K562 (cell line): ENCODE data around the gene CBL. TPM values are rescaled to one million over a fixed set of nuclear protein-coding genes. Genes with fewer than 3 reads are reported as not detected.

Source experiments
- CHD4 ChIP-seq: fragments of 200-600 bp; sonication (generic); IDR thresholded peaks from 3 replicates; pipeline ENCODE4 v1.6.1; 2012; ENCODE audit warnings: low read depth, mild to moderate bottlenecking, mixed read lengths, low read length, inconsistent platforms; ENCODE audit not compliant: insufficient read depth, insufficient replicate concordance, poor library complexity, severe bottlenecking
- CSDE1 ChIP-seq, 2 experiments: fragments of 450-650 bp; IDR thresholded peaks; 2 replicates each; pipeline ENCODE4 v1.6.1; 2016; ENCODE audit warnings: mild to moderate bottlenecking in 1 of 2
- DDX20 ChIP-seq: fragments of 450-650 bp; IDR thresholded peaks from 2 replicates; pipeline ENCODE4 v1.6.1; 2016; ENCODE audit warnings: missing genetic modification characterization, low read depth, mild to moderate bottlenecking, missing compliant biosample characterization, moderate library complexity
- ETS2 ChIP-seq: IDR thresholded peaks from 2 replicates; pipeline ENCODE4 v1.6.1; 2016; ENCODE audit warnings: borderline replicate concordance, missing genetic modification characterization, mild to moderate bottlenecking, moderate library complexity, missing compliant biosample characterization; ENCODE audit not compliant: poor library complexity, severe bottlenecking
- FOXA3 ChIP-seq, 2 experiments: fragments of 450-650 bp in 1 of 2; sonication (generic) in 1 of 2; formaldehyde crosslinking; IDR thresholded peaks in 1 of 2; conservative IDR thresholded peaks in 1 of 2; 2 replicates each; pipeline versions ENCODE4 v1.4.0 to v1.8.0; 2020 to 2022; ENCODE audit warnings: mild to moderate bottlenecking in 2 of 2, missing genetic modification reagents in 1 of 2
- GABPB1 ChIP-seq: sonication (generic); formaldehyde crosslinking; IDR thresholded peaks from 2 replicates; pipeline ENCODE4 v1.8.0; 2022; ENCODE audit warnings: mild to moderate bottlenecking, missing genetic modification reagents
- GATA2 ChIP-seq: sonication (generic); formaldehyde crosslinking; IDR thresholded peaks from 2 replicates; pipeline ENCODE4 v1.4.0; 2020; ENCODE audit warnings: mild to moderate bottlenecking, missing genetic modification reagents
- GTF2F1 ChIP-seq: IDR thresholded peaks from 2 replicates; pipeline ENCODE4 v1.6.1; 2011; ENCODE audit warnings: low read depth, low read length, improper control_type of control experiment
- HLTF ChIP-seq: fragments of 450-650 bp; IDR thresholded peaks from 2 replicates; pipeline ENCODE4 v1.6.1; 2016
- IFI16 ChIP-seq: fragments of 250-450 bp; sonication (Bioruptor Pico); IDR thresholded peaks from 2 replicates; pipeline ENCODE4 v2.1.2; 2022; ENCODE audit warnings: mild to moderate bottlenecking, inconsistent platforms
- KDM1A ChIP-seq, 2 experiments: fragments of 450-650 bp; IDR thresholded peaks; 2 replicates each; pipeline ENCODE4 v1.6.1; 2016; ENCODE audit warnings: mild to moderate bottlenecking in 2 of 2
- NELFE ChIP-seq: IDR thresholded peaks from 2 replicates; pipeline ENCODE4 v1.6.1; 2011; ENCODE audit warnings: mild to moderate bottlenecking; ENCODE audit not compliant: insufficient read depth, insufficient read length
- NR4A1 ChIP-seq, 2 experiments: fragments of 250-450 bp in 1 of 2; fragments of 450-650 bp in 1 of 2; sonication (Bioruptor Pico) in 1 of 2; IDR thresholded peaks; 2 replicates each; pipeline versions ENCODE4 v1.4.0 to v1.6.1; 2016 to 2020; ENCODE audit warnings: mild to moderate bottlenecking in 2 of 2, missing compliant biosample characterization in 1 of 2, missing genetic modification characterization in 1 of 2, moderate library complexity in 1 of 2
- NUFIP1 ChIP-seq: fragments of 450-650 bp; IDR thresholded peaks from 2 replicates; pipeline ENCODE4 v1.6.1; 2018; ENCODE audit not compliant: partially characterized antibody
- RAD21 ChIP-seq, 2 experiments: fragments of 250-450 bp in 1 of 2; fragments of 450-650 bp in 1 of 2; sonication (Bioruptor Pico) in 1 of 2; formaldehyde crosslinking in 1 of 2; IDR thresholded peaks in 1 of 2; conservative IDR thresholded peaks in 1 of 2; 2 replicates each; pipeline versions ENCODE4 v1.4.0 to v1.8.0; 2020 to 2022; ENCODE audit warnings: mild to moderate bottlenecking in 2 of 2, moderate library complexity in 1 of 2
- STAT5B ChIP-seq: fragments of 250-450 bp; sonication (Bioruptor Pico); IDR thresholded peaks from 2 replicates; pipeline ENCODE4 v1.8.0; 2021; ENCODE audit warnings: mild to moderate bottlenecking, inconsistent platforms
- TAF1 ChIP-seq: IDR thresholded peaks from 2 replicates; pipeline ENCODE4 v1.6.1; 2011; ENCODE audit warnings: mild to moderate bottlenecking, low read length, moderate library complexity; ENCODE audit not compliant: insufficient read depth, control insufficient read depth, severe bottlenecking; ENCODE audit errors: extremely low read depth
- ZNF197 ChIP-seq: fragments of 200-800 bp; sonication (Bioruptor generic); IDR thresholded peaks from 2 replicates; pipeline ENCODE4 v1.6.1; 2016; ENCODE audit warnings: low read depth, missing genetic modification characterization, missing compliant biosample characterization
- ZNF274 ChIP-seq: IDR thresholded peaks from 2 replicates; pipeline ENCODE4 v1.6.1; 2011; ENCODE audit warnings: low read depth, mild to moderate bottlenecking, low read length, moderate library complexity, borderline replicate concordance
- ZNF311 ChIP-seq: fragments of 250-450 bp; sonication (Bioruptor Pico); IDR thresholded peaks from 2 replicates; pipeline ENCODE4 v1.4.0; 2020; ENCODE audit warnings: mild to moderate bottlenecking, moderate library complexity
- ZNF584 ChIP-seq: fragments of 200-800 bp; sonication (Bioruptor generic); IDR thresholded peaks from 2 replicates; pipeline ENCODE4 v1.6.1; 2016; ENCODE audit warnings: low read depth, mild to moderate bottlenecking, missing genetic modification characterization, missing compliant biosample characterization
- polyA plus RNA-seq, 8 experiments: library from polyadenylated mRNA; depleted of rRNA in 4 of 8; stranded (reverse) in 5 of 8; unstranded in 3 of 8; fragments of >200 nt; fragmentation: Nextera tagmentation in 2 of 8; fragmentation: Illumina TruSeq in 1 of 8; extraction: Ambion mirVana in 2 of 8; extraction: Trizol in 1 of 8; gene quantifications; 2 replicates each; pipeline versions ENCODE4 v1.2.1 to v1.2.3, GENCODE V29; 2011 to 2014; ENCODE audit warnings: inconsistent platforms in 1 of 8, missing spikeins in 1 of 8
- total RNA-seq, 7 experiments: library from RNA; depleted of rRNA in 6 of 7; stranded (reverse); fragments of >200 nt in 6 of 7; fragmentation: Illumina TruSeq in 2 of 7; extraction: Trizol in 2 of 7; gene quantifications; 2 replicates each; pipeline versions ENCODE4 v1.2.1 to v1.2.3, GENCODE V29; 2011 to 2021; ENCODE audit warnings: low replicate concordance in 1 of 7
- TF ChIP-seq, protein P1 (sequence below): fragments of 250-450 bp; sonication (Bioruptor Pico); IDR thresholded peaks from 2 replicates; pipeline ENCODE4 v1.8.0; 2021; ENCODE audit warnings: borderline replicate concordance, mild to moderate bottlenecking, moderate library complexity; ENCODE audit not compliant: poor library complexity, severe bottlenecking
- TF ChIP-seq, protein P2 (sequence below): fragments of 450-650 bp; IDR thresholded peaks from 2 replicates; pipeline ENCODE4 v1.6.1; 2014; ENCODE audit warnings: low read depth, mild to moderate bottlenecking, moderate library complexity, borderline replicate concordance
- TF ChIP-seq, protein P3 (sequence below), 2 experiments: fragments of 250-450 bp in 1 of 2; fragments of 450-650 bp in 1 of 2; sonication (Bioruptor Pico) in 1 of 2; IDR thresholded peaks; 2 replicates each; pipeline versions ENCODE4 v1.6.1 to v1.8.0; 2016 to 2021; ENCODE audit warnings: mild to moderate bottlenecking in 2 of 2, moderate library complexity in 2 of 2, missing compliant biosample characterization in 1 of 2, missing genetic modification characterization in 1 of 2

CBL gene
- total and polyA plus RNA-seq, 9 of the 15 experiments (the other 6 are each of a cell fraction or from before 2014, with no cell fraction given) = 3.2 to 24.9 (median 9.9) TPM

- TF ChIP-seq CHD4 (no peak), ZNF584 (CRISPR knock-in tag) (no peak), NR4A1 (CRISPR knock-in tag; IDR thresholded peaks at IDR 0.05) (no peak), NR4A1 (tag; IDR thresholded peaks at IDR 0.05) (no peak), ZNF197 (CRISPR knock-in tag) (no peak), NELFE (no peak), CSDE1 (IDR thresholded peaks at IDR 0.05) (no peak), ZNF311 (CRISPR knock-in tag) (no peak), ETS2 (tag) (no peak), DDX20 (tag) (no peak), RAD21 (CRISPR knock-in tag; conservative IDR thresholded peaks at IDR 0.05 in 1 of 2, IDR thresholded peaks at IDR 0.05 in 1 of 2) (no peak), STAT5B (no peak), HLTF (no peak), KDM1A (IDR thresholded peaks at IDR 0.05) (peak; percentile 69 to 79), GTF2F1 (no peak), GABPB1 (CRISPR knock-in tag) (no peak), ZNF274 (no peak), TAF1 (peak; percentile 6), NUFIP1 (no peak), FOXA3 (CRISPR knock-in tag; conservative IDR thresholded peaks at IDR 0.05 in 1 of 2, IDR thresholded peaks at IDR 0.05 in 1 of 2) (0 out of 4 replicates have a peak, but pooled peaks of 1 of the 2 experiments have one; percentile 39), GATA2 (CRISPR knock-in tag) (peak; percentile 39; the same call in 1 of the 2 replicates), IFI16 (CRISPR knock-in tag) (no peak)
- TF ChIP-seq, protein P1, sequence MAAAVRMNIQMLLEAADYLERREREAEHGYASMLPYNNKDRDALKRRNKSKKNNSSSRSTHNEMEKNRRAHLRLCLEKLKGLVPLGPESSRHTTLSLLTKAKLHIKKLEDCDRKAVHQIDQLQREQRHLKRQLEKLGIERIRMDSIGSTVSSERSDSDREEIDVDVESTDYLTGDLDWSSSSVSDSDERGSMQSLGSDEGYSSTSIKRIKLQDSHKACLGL (CRISPR knock-in tag) = no peak
- TF ChIP-seq, protein P2, sequence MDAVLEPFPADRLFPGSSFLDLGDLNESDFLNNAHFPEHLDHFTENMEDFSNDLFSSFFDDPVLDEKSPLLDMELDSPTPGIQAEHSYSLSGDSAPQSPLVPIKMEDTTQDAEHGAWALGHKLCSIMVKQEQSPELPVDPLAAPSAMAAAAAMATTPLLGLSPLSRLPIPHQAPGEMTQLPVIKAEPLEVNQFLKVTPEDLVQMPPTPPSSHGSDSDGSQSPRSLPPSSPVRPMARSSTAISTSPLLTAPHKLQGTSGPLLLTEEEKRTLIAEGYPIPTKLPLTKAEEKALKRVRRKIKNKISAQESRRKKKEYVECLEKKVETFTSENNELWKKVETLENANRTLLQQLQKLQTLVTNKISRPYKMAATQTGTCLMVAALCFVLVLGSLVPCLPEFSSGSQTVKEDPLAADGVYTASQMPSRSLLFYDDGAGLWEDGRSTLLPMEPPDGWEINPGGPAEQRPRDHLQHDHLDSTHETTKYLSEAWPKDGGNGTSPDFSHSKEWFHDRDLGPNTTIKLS = no peak
- TF ChIP-seq, protein P3, sequence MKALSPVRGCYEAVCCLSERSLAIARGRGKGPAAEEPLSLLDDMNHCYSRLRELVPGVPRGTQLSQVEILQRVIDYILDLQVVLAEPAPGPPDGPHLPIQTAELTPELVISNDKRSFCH (CRISPR knock-in tag; IDR thresholded peaks at IDR 0.05) = no peak
- TF ChIP-seq, protein P3 (tag; IDR thresholded peaks at IDR 0.05) = no peak
Measured at GRCh38 chr11:119206511-119207414, 624 bp downstream of the CBL start (continued).
